BLaER1 treated with 17β-estradiol and CSF1 and Interleukin-3, amounts not matched to agents 10 nM and 100 nM (cell line): ENCODE results near the gene ZNF688.
A peak's percentile ranks its signal among the peaks of the same experiment; 100 is the strongest.

ENCODE experiments used
- H3K27ac ChIP-seq, 11 experiments: shearing (Covaris generic); formaldehyde crosslinking; 2 replicates each; pipeline ENCODE4 v1.8.1; 2022
- H3K27me3 ChIP-seq, 11 experiments: shearing (Covaris generic); formaldehyde crosslinking; 2 replicates each; pipeline ENCODE4 v1.8.1; 2022
- H3K36me3 ChIP-seq, 11 experiments: shearing (Covaris generic); formaldehyde crosslinking; 2 replicates each; pipeline ENCODE4 v1.8.1; 2022
- H3K4me1 ChIP-seq, 10 experiments: shearing (Covaris generic); formaldehyde crosslinking; 2 replicates each; pipeline ENCODE4 v1.8.1; 2022
- H3K4me2 ChIP-seq, 11 experiments: shearing (Covaris generic); formaldehyde crosslinking; 2 replicates each; pipeline ENCODE4 v1.8.1; 2022
- H3K4me3 ChIP-seq, 10 experiments: shearing (Covaris generic); formaldehyde crosslinking; 2 replicates each; pipeline ENCODE4 v1.8.1; 2022
- H3K9ac ChIP-seq, 11 experiments: shearing (Covaris generic); formaldehyde crosslinking; 2 replicates each; pipeline ENCODE4 v1.8.1; 2022
- H3K9me3 ChIP-seq, 11 experiments: shearing (Covaris generic); formaldehyde crosslinking; replicated peaks in 1 of 11; 2 replicates each; pipeline ENCODE4 v1.8.1; 2022
- H4K20me1 ChIP-seq, 11 experiments: shearing (Covaris generic); formaldehyde crosslinking; 2 replicates each; pipeline ENCODE4 v1.8.1; 2022
- Cebpa-rat ChIP-seq, 11 experiments: shearing (Covaris generic); IDR thresholded peaks; 2 replicates each; pipeline ENCODE4 v1.8.1; 2022

Gene ZNF688

DNA sequence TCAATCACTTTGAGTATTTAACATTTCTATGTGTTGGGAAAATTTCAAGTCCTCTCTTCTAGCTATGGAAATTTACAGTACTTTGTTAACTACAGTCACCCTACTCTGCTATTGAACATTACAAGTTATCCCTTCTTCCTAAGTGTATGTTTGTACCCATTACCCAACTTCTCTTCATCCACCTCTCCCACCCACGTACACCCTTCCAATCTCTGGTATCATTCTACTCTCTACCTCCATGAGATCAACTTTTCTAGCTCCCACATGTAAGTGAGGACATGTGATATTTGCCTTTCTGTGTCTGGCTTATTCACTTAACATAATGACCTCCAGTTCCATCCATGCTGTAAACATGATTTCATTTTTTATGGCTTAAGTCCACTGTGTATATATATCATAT is 3.2 kb upstream of the ZNF688 start:
- Histone ChIP-seq H3K27me3 (no peaks in the 10 kb centered on the region), H3K9ac (no peak overlapping the region), H3K27ac (no peak overlapping the region), H3K36me3 (peaks cover 15 to 46% (median 38%) of the 10 kb centered on the region in 11 experiments), H3K4me3 (no peak overlapping the region), H3K4me1 (peaks cover 43 to 83% (median 55%) of the 10 kb centered on the region in 10 experiments), H4K20me1 (peaks cover 0 to 9% (median under 1%) of the 10 kb centered on the region in 11 experiments; a peak in 5 of 22 replicates), H3K9me3 (no peaks in the 10 kb centered on the region), H3K4me2 (peak overlapping the region in 2 of 11 experiments; percentile 41 to 53; a peak in 2 of 22 replicates)
- no peak for TF ChIP-seq Cebpa-rat (IDR thresholded peaks at IDR 0.05)

DNA sequence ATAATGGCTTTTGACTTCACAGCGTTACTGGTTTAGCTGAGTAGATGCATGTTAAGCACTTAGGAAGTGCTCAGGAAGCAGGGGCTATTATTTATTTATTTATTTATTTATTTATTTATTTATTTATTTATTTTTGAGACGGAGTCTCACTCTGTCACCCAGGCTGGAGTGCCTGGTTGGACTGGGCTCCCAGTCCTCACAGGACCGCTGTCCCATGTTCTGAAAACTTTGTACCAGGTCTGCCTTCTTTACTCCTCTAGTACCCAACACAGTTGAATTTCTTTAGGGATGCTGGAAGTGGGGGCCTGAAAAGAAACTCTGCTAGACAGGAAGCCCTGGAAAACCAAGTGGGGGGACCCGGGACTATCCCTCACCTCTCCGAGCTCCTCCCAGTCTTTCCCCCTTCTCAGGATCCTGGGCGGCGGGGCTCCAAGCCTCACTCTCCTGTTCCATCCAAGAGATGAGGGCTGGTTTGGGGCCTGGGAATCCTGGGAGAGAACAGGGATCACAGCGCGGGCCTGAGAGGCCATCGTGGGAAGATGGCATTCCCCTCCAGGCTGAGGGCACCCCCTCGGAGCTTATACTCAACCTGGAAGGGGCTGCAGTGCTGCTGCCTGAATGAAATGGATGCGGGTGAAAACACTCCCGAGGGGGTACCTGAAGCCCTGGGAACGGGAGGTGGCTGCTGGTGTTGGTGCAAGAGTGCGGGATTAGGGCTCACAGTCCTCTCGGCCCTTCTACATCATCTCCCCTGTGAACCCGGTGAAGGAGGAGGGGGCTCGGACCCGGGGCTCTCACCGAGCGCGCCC is 674 bp downstream of the ZNF688 start:
- Histone ChIP-seq H3K4me3 (peak overlapping the region; percentile 69 to 88 (median 80)), H3K27ac (peak overlapping the region; percentile 94 to 99 (median 96)), H4K20me1 (no peaks in the 10 kb centered on the region; a peak in 2 of 22 replicates), H3K4me1 (peaks cover 68 to 84% (median 74%) of the 10 kb centered on the region in 10 experiments), H3K36me3 (peaks cover 0 to 8% (median 0%) of the 10 kb centered on the region in 11 experiments; a peak in 6 of 22 replicates), H3K9me3 (no peaks in the 10 kb centered on the region), H3K4me2 (peak overlapping the region; percentile 93 to 100 (median 99)), H3K27me3 (no peaks in the 10 kb centered on the region), H3K9ac (peak overlapping the region; percentile 91 to 98 (median 97))
- TF ChIP-seq Cebpa-rat (IDR thresholded peaks at IDR 0.05), result no peak

DNA sequence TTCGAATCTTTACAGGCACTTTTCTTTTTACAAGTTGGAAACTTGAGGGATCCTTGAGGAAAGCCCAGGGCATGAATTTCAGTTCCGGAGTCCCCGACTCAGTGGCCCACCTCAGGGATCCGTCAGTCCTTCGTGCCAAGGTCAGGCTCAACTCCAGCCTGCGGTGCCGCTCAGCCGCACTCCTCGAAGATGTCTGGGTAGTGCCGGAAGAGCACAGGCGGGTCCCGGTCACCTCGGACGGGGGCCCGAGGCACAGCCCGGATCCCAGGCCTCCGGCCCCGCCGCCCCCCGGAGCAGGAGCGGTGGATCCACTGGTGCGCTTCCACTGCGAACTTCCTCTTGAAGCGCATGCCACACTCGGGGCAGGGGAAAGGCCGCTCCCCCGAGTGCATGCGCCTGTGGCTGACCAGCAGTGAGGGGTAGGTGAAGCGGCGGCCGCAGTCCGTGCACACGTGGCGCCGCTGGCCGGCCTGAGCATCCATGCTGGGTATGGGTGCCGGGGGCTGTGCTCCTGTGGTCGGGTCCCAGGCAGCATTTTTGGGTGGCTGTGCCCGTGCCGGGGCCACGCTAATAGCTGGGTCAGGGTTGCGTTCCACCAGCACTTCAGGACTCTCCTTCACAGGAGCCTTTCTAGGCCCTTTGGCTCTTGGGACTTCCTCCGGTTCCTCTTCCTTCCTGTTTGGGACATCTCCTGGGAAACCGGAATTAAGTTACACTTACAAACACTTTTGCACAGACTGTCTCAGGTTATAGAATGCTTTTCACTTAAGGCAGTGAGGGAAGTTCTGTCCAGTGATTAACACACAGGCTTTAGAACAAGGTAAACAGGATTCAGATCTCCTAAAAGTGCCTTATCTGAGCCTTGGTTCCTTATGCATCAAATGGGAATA is 1.5 kb downstream of the ZNF688 start:
- Histone ChIP-seq H3K27me3 (no peaks in the 10 kb centered on the region), H4K20me1 (no peaks in the 10 kb centered on the region), H3K4me1 (peaks cover 60 to 75% (median 70%) of the 10 kb centered on the region in 10 experiments), H3K27ac (peak overlapping the region; percentile 94 to 99 (median 96); a peak in 21 of 22 replicates), H3K36me3 (peaks cover 0 to 8% (median 0%) of the 10 kb centered on the region in 11 experiments; a peak in 5 of 22 replicates), H3K9ac (peak overlapping the region; percentile 91 to 98 (median 97); a peak in 20 of 22 replicates), H3K4me2 (peak overlapping the region; percentile 93 to 100 (median 99)), H3K9me3 (no peaks in the 10 kb centered on the region), H3K4me3 (peak overlapping the region; percentile 69 to 88 (median 80); a peak in 17 of 20 replicates)
- TF ChIP-seq Cebpa-rat (IDR thresholded peaks at IDR 0.05), result no peak

DNA sequence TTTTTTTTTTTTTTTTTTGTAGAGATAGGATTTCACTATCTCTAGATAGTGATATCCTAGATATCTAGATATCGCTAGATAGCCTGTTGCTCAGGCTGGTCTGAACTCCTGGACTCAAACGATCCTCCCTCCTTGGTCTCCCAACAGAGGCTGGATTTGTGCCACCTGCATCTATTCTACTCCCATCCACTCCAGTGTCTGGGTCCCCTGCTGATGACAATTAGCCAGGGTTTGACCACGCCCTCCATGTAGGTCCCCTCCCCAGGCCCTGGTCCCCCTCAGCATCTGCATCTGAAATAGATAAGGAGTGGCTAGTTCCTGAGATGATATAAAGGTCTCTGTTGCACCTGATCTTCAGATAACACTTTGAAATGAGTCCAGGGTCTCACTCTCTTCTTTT is 2.2 kb downstream of the ZNF688 start:
- Histone ChIP-seq H3K4me1 (peaks cover 56 to 76% (median 66%) of the 10 kb centered on the region in 10 experiments), H3K36me3 (peaks cover 0 to 6% (median 0%) of the 10 kb centered on the region in 11 experiments; a peak in 5 of 22 replicates), H3K9me3 (no peaks in the 10 kb centered on the region), H3K27ac (peak overlapping the region in 10 of 11 experiments; percentile 94 to 99 (median 96); a peak in 21 of 22 replicates), H3K4me3 (peak overlapping the region in 1 of 10 experiments; percentile 75; a peak in 1 of 20 replicates), H3K9ac (peak overlapping the region; percentile 62 to 98 (median 80); a peak in 17 of 22 replicates), H3K4me2 (peak overlapping the region; percentile 93 to 100 (median 99)), H4K20me1 (no peaks in the 10 kb centered on the region), H3K27me3 (no peaks in the 10 kb centered on the region)
- TF ChIP-seq Cebpa-rat (IDR thresholded peaks at IDR 0.05), result no peak

GRCh38 chr16:30567991-30568638 is 3.4 kb downstream of the ZNF688 start:
- Histone ChIP-seq H3K9ac (peak overlapping the region; percentile 62 to 98 (median 80); a peak in 21 of 22 replicates), H3K9me3 (no peaks in the 10 kb centered on the region), H3K4me3 (peak overlapping the region in 5 of 10 experiments; percentile 9 to 45 (median 33); a peak in 9 of 20 replicates), H3K4me1 (peaks cover 52 to 69% (median 60%) of the 10 kb centered on the region in 10 experiments), H3K4me2 (peak overlapping the region; percentile 93 to 100 (median 99)), H3K36me3 (no peaks in the 10 kb centered on the region; a peak in 1 of 22 replicates), H4K20me1 (no peaks in the 10 kb centered on the region), H3K27me3 (no peaks in the 10 kb centered on the region), H3K27ac (peak overlapping the region; percentile 73 to 99 (median 96))
- peak; percentile 50 to 99 (median 91); a peak in 20 of 22 replicates for TF ChIP-seq Cebpa-rat (IDR thresholded peaks at IDR 0.05)

DNA sequence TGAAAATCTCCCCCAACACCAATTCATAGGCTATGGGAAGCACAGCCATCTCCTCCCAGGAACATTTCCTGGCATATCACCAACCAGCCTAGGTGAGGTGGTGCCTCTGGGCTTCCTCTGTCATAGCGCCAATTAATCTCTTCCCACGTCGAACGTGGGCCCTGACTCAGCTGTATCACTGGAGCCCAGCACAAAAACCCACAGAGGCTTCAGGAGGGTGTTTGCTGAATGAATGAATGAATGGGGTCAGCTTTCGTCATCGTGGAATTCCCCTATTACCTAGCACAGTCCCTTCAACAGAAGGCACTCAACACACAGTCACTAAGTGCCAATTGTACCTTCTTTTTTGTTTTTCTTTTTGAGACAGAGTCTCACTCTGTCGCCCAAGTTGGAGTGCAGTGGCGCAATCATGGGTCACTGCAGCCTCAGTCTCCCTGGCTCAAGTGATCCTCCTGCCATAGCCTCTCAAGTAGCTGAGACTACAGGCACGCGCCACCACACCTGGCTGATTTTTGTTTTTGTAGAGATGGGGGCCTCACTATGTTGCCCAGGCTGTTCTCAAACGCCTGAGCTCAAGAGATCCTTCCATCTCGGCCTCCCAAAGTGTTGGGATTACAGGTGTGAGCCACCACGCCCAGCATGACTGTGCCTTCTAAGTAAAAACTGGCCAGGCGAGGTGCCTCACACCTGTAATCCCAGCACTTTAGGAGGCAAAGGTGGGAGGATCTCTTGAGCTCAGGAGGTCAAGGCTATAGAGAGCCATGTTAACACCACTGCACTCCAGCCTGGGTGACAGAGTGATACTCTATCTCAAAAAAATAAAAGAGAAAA is 4.1 kb downstream of the ZNF688 start:
- peak overlapping the region; percentile 93 to 100 (median 99) for H3K4me2 ChIP-seq

DNA sequence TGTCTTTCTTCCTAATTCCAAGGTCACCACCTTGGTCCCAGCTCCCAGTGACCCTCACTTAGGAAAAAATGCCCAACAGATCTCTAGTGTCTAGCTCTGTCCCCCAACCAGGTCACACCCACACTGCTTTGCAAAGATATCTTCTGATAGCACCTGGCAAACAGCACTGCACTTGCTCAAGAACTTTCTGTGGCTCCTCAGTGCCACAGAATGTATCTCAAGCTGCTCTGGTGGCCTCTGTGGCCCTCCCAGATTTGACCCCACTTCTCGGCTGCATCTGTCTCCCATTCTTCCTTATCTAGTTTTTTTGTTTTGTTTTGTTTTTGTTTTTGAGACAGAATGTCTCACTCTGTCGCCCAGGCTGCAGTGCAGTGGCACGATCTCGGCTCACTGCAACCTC is 5.0 kb downstream of the ZNF688 start:
- no peaks in the 10 kb centered on the region for H4K20me1 ChIP-seq
- H3K9ac ChIP-seq, result peak overlapping the region in 2 of 11 experiments; percentile 26 to 41; a peak in 2 of 22 replicates
- H3K9me3 ChIP-seq, result no peaks in the 10 kb centered on the region
- peaks cover 0 to 15% (median 10%) of the 10 kb centered on the region in 11 experiments; a peak in 19 of 22 replicates for H3K27me3 ChIP-seq
- TF ChIP-seq Cebpa-rat (IDR thresholded peaks at IDR 0.05), result no peak
- H3K27ac ChIP-seq, result peak overlapping the region in 8 of 11 experiments; percentile 18 to 99 (median 97); a peak in 15 of 22 replicates
- peak overlapping the region in 6 of 11 experiments; percentile 95 to 100 (median 99); a peak in 7 of 22 replicates for H3K4me2 ChIP-seq
- peaks cover 47 to 67% (median 58%) of the 10 kb centered on the region in 10 experiments for H3K4me1 ChIP-seq
- no peaks in the 10 kb centered on the region; a peak in 1 of 22 replicates for H3K36me3 ChIP-seq
- no peak overlapping the region for H3K4me3 ChIP-seq

More for the DNA sequence above, 4.1 kb downstream of the ZNF688 start:
- H3K9ac ChIP-seq, result peak overlapping the region; percentile 58 to 98 (median 80); a peak in 21 of 22 replicates
- TF ChIP-seq Cebpa-rat (IDR thresholded peaks at IDR 0.05), result no peak
- peak overlapping the region; percentile 73 to 99 (median 96) for H3K27ac ChIP-seq
- H3K4me1 ChIP-seq, result peaks cover 45 to 62% (median 52%) of the 10 kb centered on the region in 10 experiments
- H3K36me3 ChIP-seq, result no peaks in the 10 kb centered on the region; a peak in 1 of 22 replicates
- H4K20me1 ChIP-seq, result no peaks in the 10 kb centered on the region
- peak overlapping the region in 3 of 10 experiments; percentile 9 to 39 (median 33); a peak in 6 of 20 replicates for H3K4me3 ChIP-seq
- H3K27me3 ChIP-seq, result peaks cover 0 to 7% (median 1%) of the 10 kb centered on the region in 11 experiments; a peak in 13 of 22 replicates
- no peaks in the 10 kb centered on the region for H3K9me3 ChIP-seq
